ENCODE results near the gene NUDT4. TPM values are rescaled to one million over a fixed set of nuclear protein-coding genes. Genes with fewer than 3 reads are reported as not detected.

NUDT4 gene
- total and polyA plus RNA-seq, 2 of the 4 experiments (the other 2 are of a cell fraction), result 23.6 to 25.6 TPM

- TF ChIP-seq FOS (IDR thresholded peaks at IDR 0.05; ENCODE audit: low read depth, low read length), result no peak
Measured at GRCh38 chr12:93425736-93426411, 48.1 kb downstream of the NUDT4 start (continued).

- WGBS, 2 experiments (ENCODE audit: extremely low coverage in 2 of 2, insufficient read length in 1 of 2), result no CpG with 5 or more reads among the region's 1 CpG
- Histone ChIP-seq H3K23ac (ENCODE audit: low read depth, low read length) (0 out of 2 replicates have a peak overlapping the region, but pooled peaks have one; percentile 28), H3K27ac (ENCODE audit: insufficient read depth, low read length) (no peak overlapping the region), H3K36me3 (ENCODE audit: control insufficient read depth, insufficient read depth, low read length) (no peaks in the 10 kb centered on the region), H3K56ac (ENCODE audit: extremely low read depth, insufficient read depth, low read length) (no peak overlapping the region), H2AK9ac (replicated peaks; ENCODE audit: low read depth, low read length, poor library complexity) (no peak overlapping the region), H3K18ac (ENCODE audit: low read depth, low read length) (no peak overlapping the region), H3K4me3 (ENCODE audit: insufficient read depth, low read depth, low read length) (no peak overlapping the region), H2BK120ac (ENCODE audit: low read depth, low read length) (no peak overlapping the region), H4K91ac (ENCODE audit: insufficient read depth, low read depth, low read length) (no peak overlapping the region), H3K14ac (replicated peaks; ENCODE audit: low read depth, low read length) (0 out of 2 replicates have a peak overlapping the region, but pooled peaks have one; percentile 33), H3K4me2 (ENCODE audit: low read depth, low read length) (no peak overlapping the region; the same call in 1 of the 2 replicates), H2BK15ac (ENCODE audit: low read depth, low read length) (no peak overlapping the region), H3K9me3 (ENCODE audit: control insufficient read depth, insufficient read depth, low read length) (no peaks in the 10 kb centered on the region), H4K5ac (ENCODE audit: low read depth, low read length) (peak overlapping the region; percentile 35; the same call in 1 of the 2 replicates), H4K20me1 (ENCODE audit: insufficient read depth, low read length) (peaks cover 84% of the 10 kb centered on the region), H3K27me3 (ENCODE audit: control insufficient read depth, insufficient read depth, low read length) (no peaks in the 10 kb centered on the region), H2AFZ (replicated peaks; ENCODE audit: low read length, poor library complexity) (no peak overlapping the region), H2BK20ac (ENCODE audit: low read depth, low read length) (no peak overlapping the region), H3K4me1 (ENCODE audit: control insufficient read depth, insufficient read depth, low read length) (peaks cover 29% of the 10 kb centered on the region), H3K79me1 (ENCODE audit: low read depth in 1 of 2, low read length in 2 of 2) (peaks cover 14 to 62% of the 10 kb centered on the region in 2 experiments), H3K9me1 (ENCODE audit: insufficient read depth, low read length) (peaks cover 17% of the 10 kb centered on the region), H3K4ac (ENCODE audit: low read depth, low read length) (no peak overlapping the region), H2BK5ac (ENCODE audit: low read depth, low read length, poor library complexity, severe bottlenecking) (no peak overlapping the region), H3K9ac (ENCODE audit: low read depth, low read length) (no peak overlapping the region), H4K8ac (ENCODE audit: low read depth in 2 of 2, low read length in 2 of 2) (no peak overlapping the region), H2AK5ac (ENCODE audit: low read depth, low read length) (no peak overlapping the region)
- ChIA-PET CTCF (interaction anchor here (0.6 kb wide), 1 partner anchor 777 kb away, joined by 4 read pairs; no protein-coding TSS in a partner anchor), POLR2A (ENCODE audit: unreplicated experiment) (no interaction called here)
- dilution Hi-C loops (cut with HindIII; ENCODE audit: low sequenced_read_pairs, unreplicated experiment), result no loop called here
- DNase-seq (no peak), ATAC-seq (ENCODE audit: low read depth) (no peak)
- in situ Hi-C loops (cut with MboI; ENCODE audit: low sequenced_read_pairs), result no loop called here
- intact Hi-C loops (cut with micrococcal nuclease), result loop anchor here (5.0 kb wide), 1 partner anchor 676 kb away; no protein-coding TSS in a partner anchor
- no TSS peak for BruUV-seq (replicated peaks)
- TF ChIP-seq ELK1 (IDR thresholded peaks at IDR 0.05; ENCODE audit: borderline replicate concordance, low read depth, low read length) (no peak), BHLHE40 (IDR thresholded peaks at IDR 0.05; ENCODE audit: low read depth, low read length) (no peak), RCOR1 (IDR thresholded peaks at IDR 0.05; ENCODE audit: insufficient replicate concordance, low read length) (no peak), FOS (IDR thresholded peaks at IDR 0.05; ENCODE audit: low read depth, low read length) (no peak), NFE2L2 (IDR thresholded peaks at IDR 0.05; ENCODE audit: low read depth, low read length) (no peak), MXI1 (IDR thresholded peaks at IDR 0.05; ENCODE audit: borderline replicate concordance, low read depth, low read length) (no peak), USF2 (IDR thresholded peaks at IDR 0.05; ENCODE audit: low read depth, low read length) (no peak), MAZ (IDR thresholded peaks at IDR 0.05; ENCODE audit: borderline replicate concordance, low read depth, low read length) (no peak), CEBPB (IDR thresholded peaks at IDR 0.05; ENCODE audit: low read depth, low read length) (no peak), CHD1 (IDR thresholded peaks at IDR 0.05; ENCODE audit: low read depth, low read length) (no peak), SMC3 (IDR thresholded peaks at IDR 0.05; ENCODE audit: low read depth, low read length) (no peak), POLR2A (IDR thresholded peaks at IDR 0.05; ENCODE audit: low read depth, low read length) (no peak), RAD21 (IDR thresholded peaks at IDR 0.05; ENCODE audit: low read length) (no peak), RFX5 (IDR thresholded peaks at IDR 0.05; ENCODE audit: low read depth, low read length) (no peak)
Measured at GRCh38 chr12:93426412-93426805, 48.7 kb downstream of the NUDT4 start.

All from IMR-90 (cell line).